ENCODE results near the gene PIGU.

The PIGU gene

GRCh38 chr20:34595377-34596184 lies 81.3 kb downstream of the PIGU start:
- H3K4me1 ChIP-seq (ENCODE audit: control insufficient read depth, low read length) = no peaks in the 10 kb centered on the region
- H3K9me3 ChIP-seq (ENCODE audit: control insufficient read depth, insufficient read depth, low read length) = no peaks in the 10 kb centered on the region
- no peaks in the 10 kb centered on the region for H4K20me1 ChIP-seq (ENCODE audit: control insufficient read depth, insufficient read depth, low read depth, low read length)
- H3K4me2 ChIP-seq (ENCODE audit: low read length) = no peak overlapping the region
- no peaks in the 10 kb centered on the region for H3K36me3 ChIP-seq (ENCODE audit: control insufficient read depth, low read length)
- no peak for TF ChIP-seq EZH2phosphoT487 (IDR thresholded peaks at IDR 0.05; ENCODE audit: borderline replicate concordance, low read length)
- TF ChIP-seq CTCF (IDR thresholded peaks at IDR 0.05; ENCODE audit: low read depth, low read length, poor library complexity, severe bottlenecking) = no peak
- H3K79me2 ChIP-seq (ENCODE audit: control insufficient read depth, low read length) = no peaks in the 10 kb centered on the region
- no peaks in the 10 kb centered on the region for H3K27me3 ChIP-seq (ENCODE audit: control insufficient read depth, low read length)
- H3K9me2 ChIP-seq (replicated peaks; ENCODE audit: control insufficient read depth, low read length) = no peaks in the 10 kb centered on the region
- H3K4me3 ChIP-seq (ENCODE audit: low read length) = no peak overlapping the region
- H3K27ac ChIP-seq (ENCODE audit: low read depth, low read length) = no peak overlapping the region
- H3F3A ChIP-seq (ENCODE audit: control insufficient read depth, insufficient read depth) = no peaks in the 10 kb centered on the region

GRCh38 chr20:34586488-34587163 lies 90.3 kb downstream of the PIGU start:
- Histone ChIP-seq H4K20me1 (ENCODE audit: control insufficient read depth, insufficient read depth, low read depth, low read length) (no peaks in the 10 kb centered on the region), H3K9me2 (replicated peaks; ENCODE audit: control insufficient read depth, low read length) (no peaks in the 10 kb centered on the region), H3K4me1 (ENCODE audit: control insufficient read depth, low read length) (no peaks in the 10 kb centered on the region), H3K4me3 (ENCODE audit: low read length) (no peak overlapping the region), H3F3A (ENCODE audit: control insufficient read depth, insufficient read depth) (no peaks in the 10 kb centered on the region), H3K9me3 (ENCODE audit: control insufficient read depth, insufficient read depth, low read length) (no peaks in the 10 kb centered on the region), H3K4me2 (ENCODE audit: low read length) (no peak overlapping the region), H3K27ac (ENCODE audit: low read depth, low read length) (no peak overlapping the region), H3K79me2 (ENCODE audit: control insufficient read depth, low read length) (no peaks in the 10 kb centered on the region), H3K27me3 (ENCODE audit: control insufficient read depth, low read length) (no peaks in the 10 kb centered on the region), H3K36me3 (ENCODE audit: control insufficient read depth, low read length) (peaks cover 4% of the 10 kb centered on the region)
- TF ChIP-seq CTCF (IDR thresholded peaks at IDR 0.05; ENCODE audit: low read depth, low read length, poor library complexity, severe bottlenecking) = no peak
- no peak for TF ChIP-seq EZH2phosphoT487 (IDR thresholded peaks at IDR 0.05; ENCODE audit: borderline replicate concordance, low read length)

GRCh38 chr20:34585019-34585418 lies 91.9 kb downstream of the PIGU start:
- no peaks in the 10 kb centered on the region for H3K9me2 ChIP-seq (replicated peaks; ENCODE audit: control insufficient read depth, low read length)
- H3F3A ChIP-seq (ENCODE audit: control insufficient read depth, insufficient read depth) = no peaks in the 10 kb centered on the region
- no peak overlapping the region for H3K27ac ChIP-seq (ENCODE audit: low read depth, low read length)
- peaks cover 17% of the 10 kb centered on the region for H3K36me3 ChIP-seq (ENCODE audit: control insufficient read depth, low read length)
- no peak for TF ChIP-seq CTCF (IDR thresholded peaks at IDR 0.05; ENCODE audit: low read depth, low read length, poor library complexity, severe bottlenecking)
- no peak for TF ChIP-seq EZH2phosphoT487 (IDR thresholded peaks at IDR 0.05; ENCODE audit: borderline replicate concordance, low read length)
- H3K4me2 ChIP-seq (ENCODE audit: low read length) = no peak overlapping the region
- no peaks in the 10 kb centered on the region for H4K20me1 ChIP-seq (ENCODE audit: control insufficient read depth, insufficient read depth, low read depth, low read length)
- H3K9me3 ChIP-seq (ENCODE audit: control insufficient read depth, insufficient read depth, low read length) = peaks cover 4% of the 10 kb centered on the region; the same call in 1 of the 2 replicates
- H3K79me2 ChIP-seq (ENCODE audit: control insufficient read depth, low read length) = no peaks in the 10 kb centered on the region
- H3K4me1 ChIP-seq (ENCODE audit: control insufficient read depth, low read length) = peaks cover 10% of the 10 kb centered on the region
- H3K27me3 ChIP-seq (ENCODE audit: control insufficient read depth, low read length) = no peaks in the 10 kb centered on the region
- no peak overlapping the region for H3K4me3 ChIP-seq (ENCODE audit: low read length)

Measured in DOHH2 (cell line).